Kidney epithelial cell (primary cell): ENCODE measurements around the gene TXLNB. TPM values are rescaled to one million over a fixed set of nuclear protein-coding genes. Genes with fewer than 3 reads are reported as not detected.

Experiments used
- DNase-seq: peaks from one replicate; pipeline ENCODE4 v3.0.0-alpha.2; 2010; ENCODE audit warnings: low read depth
- H3K27me3 ChIP-seq: 2 replicates; pipeline ENCODE4 v1.6.0; 2011; ENCODE audit warnings: low read length; ENCODE audit not compliant: control insufficient read depth, insufficient read depth
- H3K36me3 ChIP-seq: 2 replicates; pipeline ENCODE4 v1.5.1; 2011; ENCODE audit warnings: low read length; ENCODE audit not compliant: control insufficient read depth, insufficient read depth
- H3K4me3 ChIP-seq: 2 replicates; pipeline ENCODE4 v1.5.1; 2011; ENCODE audit warnings: low read depth, mild to moderate bottlenecking, control low read depth, low read length
- CTCF ChIP-seq: IDR thresholded peaks from 2 replicates; pipeline ENCODE4 v1.5.1; 2011; ENCODE audit warnings: mild to moderate bottlenecking, moderate library complexity, low read length, control low read depth, inconsistent platforms; ENCODE audit not compliant: insufficient read depth, poor library complexity, severe bottlenecking
- total RNA-seq: library from RNA; depleted of rRNA; stranded (reverse); fragments of >200 nt; gene quantifications from 2 replicates; pipeline ENCODE4 v1.2.3, GENCODE V29; 2015

Gene TXLNB
- total RNA-seq, 1 donor from 2014 or later = not detected

DNA sequence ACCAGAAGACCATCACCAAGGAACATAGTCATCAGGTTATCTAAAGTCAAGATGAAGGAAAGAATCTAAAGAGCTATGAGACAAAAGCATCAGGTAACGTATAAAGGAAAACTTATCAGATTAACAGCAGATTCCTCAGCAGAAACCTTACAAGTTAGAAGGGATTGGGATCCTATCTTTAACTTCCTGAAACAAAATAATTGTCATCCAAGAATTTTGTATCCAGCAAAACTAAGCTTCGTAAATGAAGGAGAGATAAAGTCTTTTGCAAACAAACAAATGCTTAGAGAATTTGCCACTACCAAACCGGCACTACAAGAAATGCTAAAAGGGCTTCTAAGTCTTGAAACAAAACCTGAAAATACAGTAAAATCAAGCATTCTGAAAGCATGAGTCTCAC, 86.0 kb downstream of the TXLNB start:
- H3K4me3 ChIP-seq = no peak overlapping the region
- H3K36me3 ChIP-seq = no peaks in the 10 kb centered on the region
- no peak for DNase-seq
- no peak for TF ChIP-seq CTCF
- no peaks in the 10 kb centered on the region for H3K27me3 ChIP-seq

GRCh38 chr6:139204978-139205377, 86.8 kb downstream of the TXLNB start:
- H3K4me3 ChIP-seq = no peak overlapping the region
- TF ChIP-seq CTCF = no peak
- H3K27me3 ChIP-seq = no peaks in the 10 kb centered on the region
- H3K36me3 ChIP-seq = no peaks in the 10 kb centered on the region
- DNase-seq = no peak

GRCh38 chr6:139201378-139201777, 90.4 kb downstream of the TXLNB start:
- no peak for TF ChIP-seq CTCF
- no peaks in the 10 kb centered on the region for H3K27me3 ChIP-seq
- H3K36me3 ChIP-seq = no peaks in the 10 kb centered on the region

GRCh38 chr6:139198529-139199288, 93.1 kb downstream of the TXLNB start:
- DNase-seq = no peak
- H3K27me3 ChIP-seq = no peaks in the 10 kb centered on the region

More at GRCh38 chr6:139201378-139201777, 90.4 kb downstream of the TXLNB start:
- no peak overlapping the region for H3K4me3 ChIP-seq
- DNase-seq = no peak

GRCh38 chr6:139194740-139195139, 97.1 kb downstream of the TXLNB start:
- Histone ChIP-seq H3K36me3 (no peaks in the 10 kb centered on the region), H3K27me3 (no peaks in the 10 kb centered on the region), H3K4me3 (no peak overlapping the region)
- no peak for DNase-seq
- TF ChIP-seq CTCF = no peak

More at GRCh38 chr6:139198529-139199288, 93.1 kb downstream of the TXLNB start:
- no peak overlapping the region for H3K4me3 ChIP-seq
- H3K36me3 ChIP-seq = no peaks in the 10 kb centered on the region
- TF ChIP-seq CTCF = no peak

Other genes starting within 250 kb of the TXLNB start
- gene HECA, start 156.9 kb downstream of the TXLNB start, total RNA-seq = 15.9 and 18.7 TPM in 2 replicates
- gene CITED2, start 82.7 kb upstream of the TXLNB start, total RNA-seq = 74.2 and 97.9 TPM in 2 replicates